MM.1S (cell line): ENCODE measurements around the gene TMEM125.

Experiments used
- CTCF ChIP-seq: fragments of 300-600 bp; sonication (generic); IDR thresholded peaks from 2 replicates; pipeline ENCODE4 v1.5.1; 2016; ENCODE audit warnings: antibody characterized with exemption, low read length, mixed read lengths
- EZH2 ChIP-seq: fragments of 300-600 bp; sonication (generic); optimal IDR thresholded peaks from 2 replicates; pipeline ENCODE3; 2017; ENCODE audit warnings: low read depth, mild to moderate bottlenecking, antibody characterized with exemption, low read length, mixed read lengths
- EZH2phosphoT487 ChIP-seq: fragments of 300-600 bp; sonication (generic); IDR thresholded peaks from 2 replicates; pipeline ENCODE4 v1.6.1; 2018; ENCODE audit warnings: antibody characterized with exemption, low read length

GRCh38 chr1:43308635-43309404, 39.0 kb downstream of the TMEM125 start:
- TF ChIP-seq CTCF (0 out of 2 replicates have a peak, but pooled peaks have one; percentile 4), EZH2phosphoT487 (no peak), EZH2 (no peak)
